Subcutaneous adipose tissue (tissue), 4 donors: ENCODE data around the gene FTO. TPM values are rescaled to one million over a fixed set of nuclear protein-coding genes. Genes with fewer than 3 reads are reported as not detected.

ENCODE experiments used
- CTCF ChIP-seq: fragments of 450-650 bp; IDR thresholded peaks from one replicate; pipeline ENCODE4 v1.5.1; 2016; ENCODE audit warnings: low read depth, mild to moderate bottlenecking, control low read depth, antibody characterized with exemption, moderate library complexity
- total RNA-seq, 4 donors: library from RNA; depleted of rRNA; stranded (reverse); fragments of >200 nt; gene quantifications; one replicate each; pipeline ENCODE4 v1.1.0, GENCODE V29; 2016

Gene FTO
- total RNA-seq, 4 donors from 2014 or later, result 74.3 to 102 (median 90.9) TPM

GRCh38 chr16:53740933-53741531 is 37.1 kb downstream of the FTO start:
- no peak for TF ChIP-seq CTCF

- TF ChIP-seq CTCF, result no peak
These were observed 37.6 kb downstream of the FTO start for GRCh38 chr16:53741546-53741945.

- TF ChIP-seq CTCF, result no peak
These were observed 39.2 kb downstream of the FTO start for GRCh38 chr16:53743149-53743566.

GRCh38 chr16:53744449-53744848 is 40.5 kb downstream of the FTO start:
- TF ChIP-seq CTCF, result no peak

- no peak for TF ChIP-seq CTCF
These were observed 41.1 kb downstream of the FTO start for GRCh38 chr16:53745086-53745485.

- TF ChIP-seq CTCF, result no peak
These were observed 41.9 kb downstream of the FTO start for GRCh38 chr16:53745753-53746266.

- no peak for TF ChIP-seq CTCF
These were observed 48.6 kb downstream of the FTO start for GRCh38 chr16:53752560-53752959.
